Stimulated activated CD4-positive, alpha-beta T cell treated with anti-CD3 and anti-CD28 coated beads, Interleukin-4, amount 100 ng/mL, for 24 hours (primary cell): ENCODE data around the gene EIF4B.
"Not testable (repeated sequence)": the region's sequence is repeated elsewhere in the genome, so short reads cannot be mapped to it uniquely, and the experiment has no call there.

Source experiments
- DNase-seq: peaks from one replicate; pipeline ENCODE4 v3.0.0-alpha.2; 2020

The EIF4B gene, protein sequence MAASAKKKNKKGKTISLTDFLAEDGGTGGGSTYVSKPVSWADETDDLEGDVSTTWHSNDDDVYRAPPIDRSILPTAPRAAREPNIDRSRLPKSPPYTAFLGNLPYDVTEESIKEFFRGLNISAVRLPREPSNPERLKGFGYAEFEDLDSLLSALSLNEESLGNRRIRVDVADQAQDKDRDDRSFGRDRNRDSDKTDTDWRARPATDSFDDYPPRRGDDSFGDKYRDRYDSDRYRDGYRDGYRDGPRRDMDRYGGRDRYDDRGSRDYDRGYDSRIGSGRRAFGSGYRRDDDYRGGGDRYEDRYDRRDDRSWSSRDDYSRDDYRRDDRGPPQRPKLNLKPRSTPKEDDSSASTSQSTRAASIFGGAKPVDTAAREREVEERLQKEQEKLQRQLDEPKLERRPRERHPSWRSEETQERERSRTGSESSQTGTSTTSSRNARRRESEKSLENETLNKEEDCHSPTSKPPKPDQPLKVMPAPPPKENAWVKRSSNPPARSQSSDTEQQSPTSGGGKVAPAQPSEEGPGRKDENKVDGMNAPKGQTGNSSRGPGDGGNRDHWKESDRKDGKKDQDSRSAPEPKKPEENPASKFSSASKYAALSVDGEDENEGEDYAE

DNA sequence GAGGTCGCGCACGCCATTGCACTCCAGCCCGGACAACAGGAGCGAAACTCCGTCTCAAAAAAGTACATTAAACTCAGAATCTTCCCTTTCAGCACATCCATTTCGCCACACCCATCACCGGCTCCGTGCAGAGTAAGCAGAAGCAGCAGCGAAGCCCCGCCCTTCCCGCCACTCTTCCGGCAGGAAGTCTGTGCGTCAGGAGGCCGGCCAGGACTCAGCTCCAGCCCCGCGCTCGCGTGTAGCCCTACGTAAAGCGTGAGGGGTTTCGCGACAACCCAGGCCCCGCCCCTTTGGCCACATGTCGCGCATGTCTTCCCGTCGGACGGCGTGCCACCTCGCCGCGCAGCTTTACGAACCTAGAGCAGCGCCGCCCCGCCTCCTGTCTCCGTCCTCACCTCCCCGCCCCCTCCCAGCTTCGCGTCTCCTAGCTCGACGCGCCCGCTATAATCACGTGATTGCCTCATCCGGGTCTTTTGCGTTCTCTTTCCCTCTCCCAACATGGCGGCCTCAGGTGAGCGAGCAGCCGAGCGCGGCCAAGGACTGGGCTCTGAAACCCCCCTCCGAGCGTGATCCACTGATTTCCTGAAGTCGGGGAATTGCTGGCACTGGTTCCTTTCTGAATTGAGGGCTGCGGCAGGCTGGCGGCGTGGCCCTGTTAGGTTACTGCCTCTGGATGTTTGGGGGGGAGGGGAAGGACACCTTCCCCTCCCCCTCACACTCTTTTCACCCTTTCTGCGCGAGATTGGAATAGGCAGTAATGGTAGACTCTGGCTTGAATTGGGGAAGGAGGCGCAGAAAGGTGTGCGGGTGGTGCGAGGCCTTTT is at the start of gene EIF4B:
Gene EIF4B, plus strand, starts transcription at position 471 of the 824 bp plus-strand sequence. Its CDS starts 28 bp downstream, at position 499.
- peak; percentile 100 for DNase-seq

DNA sequence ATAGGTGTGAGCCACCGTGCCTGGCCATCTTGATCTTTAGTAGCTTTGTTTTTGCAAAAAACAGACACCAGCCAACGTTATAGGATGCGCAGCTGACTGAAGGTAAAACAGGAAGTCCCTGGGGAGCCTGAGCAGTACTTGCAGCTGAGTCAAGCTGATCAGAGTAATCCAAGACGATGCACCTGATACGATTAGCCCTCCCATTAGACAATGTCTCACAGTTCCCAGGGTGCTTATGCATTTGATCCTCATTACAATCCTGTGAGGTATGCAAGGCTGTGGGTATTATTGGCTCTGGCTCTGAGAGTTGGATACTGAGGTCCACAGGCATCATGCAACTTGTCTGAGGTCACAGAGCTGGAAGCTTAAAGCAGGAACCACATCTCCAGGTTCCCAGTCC is 49.3 kb upstream of the EIF4B start:
- DNase-seq: no peak

DNA sequence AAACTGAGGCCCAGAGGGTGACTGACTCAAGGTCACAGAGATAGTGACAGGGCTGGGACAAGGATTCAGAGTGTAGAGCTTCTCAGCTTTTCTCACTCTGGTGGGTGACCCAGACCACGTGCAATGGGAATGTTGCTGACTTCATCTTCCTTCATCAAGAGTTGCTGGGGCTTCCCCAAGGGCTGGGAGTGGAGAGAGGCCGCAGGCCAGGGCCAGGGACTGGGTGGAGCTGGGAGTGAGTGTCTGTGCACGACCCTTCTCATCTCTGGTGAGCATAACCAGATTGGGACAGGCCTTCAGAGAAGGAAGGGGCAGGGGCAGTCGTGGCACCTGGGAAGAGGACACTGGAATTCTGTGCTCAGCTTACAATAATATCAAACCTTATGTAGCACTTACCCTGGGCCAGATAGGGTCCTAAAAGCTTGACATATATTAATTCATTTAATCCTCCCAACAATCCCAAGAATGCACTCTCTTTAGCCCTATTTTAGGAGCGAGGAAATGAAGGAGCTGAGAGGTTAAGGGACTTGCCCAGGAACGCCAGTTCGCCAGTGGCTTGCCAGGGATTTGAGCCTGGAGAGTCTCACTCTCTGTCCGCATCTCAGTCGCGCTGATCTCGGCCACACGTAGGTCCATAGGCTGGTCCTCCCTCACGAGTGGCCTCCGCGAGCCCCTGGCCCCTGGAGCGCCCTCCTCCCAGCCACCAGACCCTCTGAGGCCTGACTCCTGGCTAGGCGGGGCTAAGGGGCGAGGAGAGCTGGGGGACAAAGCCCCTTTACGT is 41.5 kb upstream of the EIF4B start:
- DNase-seq: no peak

DNA sequence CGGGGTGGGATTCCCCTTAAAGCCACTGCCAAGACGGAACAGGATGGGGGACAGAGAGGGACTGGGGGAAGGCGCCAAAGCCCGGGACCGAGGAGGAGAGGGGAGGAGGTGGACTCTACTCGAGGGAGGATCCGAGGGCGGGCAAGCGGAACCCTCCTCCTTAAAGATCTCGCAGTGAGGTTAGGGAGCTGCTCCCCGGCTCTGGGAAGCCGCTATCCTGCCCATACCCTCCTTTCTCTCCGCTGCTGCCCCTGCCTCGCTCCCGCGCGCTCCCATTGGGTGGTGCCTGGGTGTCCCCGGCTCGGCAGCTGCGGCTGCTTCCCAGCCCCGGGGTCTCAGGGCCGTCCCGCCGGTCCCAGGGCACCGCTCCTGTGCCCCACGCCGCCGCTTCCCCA is 40.9 kb upstream of the EIF4B start:
- DNase-seq: no peak

DNA sequence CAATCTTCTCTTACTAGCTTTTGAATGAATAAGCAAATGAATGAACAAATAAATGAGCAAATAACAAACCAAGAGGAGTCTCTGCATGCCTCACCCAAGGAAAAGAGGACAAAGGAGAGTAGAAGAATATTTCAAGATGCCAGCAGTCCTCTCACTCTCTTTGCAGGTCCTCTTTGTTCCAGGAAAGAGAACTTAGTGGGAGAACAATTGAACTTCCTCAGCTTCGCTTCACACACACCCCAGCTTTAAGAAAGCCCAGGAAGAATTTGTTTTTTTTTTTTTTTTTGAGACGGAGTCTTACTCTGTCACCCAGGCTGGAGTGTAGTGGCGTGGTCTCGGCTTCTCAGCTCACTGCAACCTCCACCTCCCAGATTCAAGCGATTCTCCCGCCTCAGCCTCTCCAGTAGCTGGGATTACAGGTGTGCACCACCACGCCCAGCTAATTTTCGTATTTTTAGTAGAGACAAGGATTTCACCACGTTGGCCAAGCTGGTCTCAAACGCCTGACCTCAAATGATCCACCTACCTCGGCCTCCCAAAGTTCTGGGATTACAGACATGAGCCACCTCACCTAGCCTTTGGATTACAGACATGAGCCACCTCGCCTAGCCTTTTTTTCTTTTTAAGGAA is 37.0 kb upstream of the EIF4B start:
- no peak for DNase-seq

DNA sequence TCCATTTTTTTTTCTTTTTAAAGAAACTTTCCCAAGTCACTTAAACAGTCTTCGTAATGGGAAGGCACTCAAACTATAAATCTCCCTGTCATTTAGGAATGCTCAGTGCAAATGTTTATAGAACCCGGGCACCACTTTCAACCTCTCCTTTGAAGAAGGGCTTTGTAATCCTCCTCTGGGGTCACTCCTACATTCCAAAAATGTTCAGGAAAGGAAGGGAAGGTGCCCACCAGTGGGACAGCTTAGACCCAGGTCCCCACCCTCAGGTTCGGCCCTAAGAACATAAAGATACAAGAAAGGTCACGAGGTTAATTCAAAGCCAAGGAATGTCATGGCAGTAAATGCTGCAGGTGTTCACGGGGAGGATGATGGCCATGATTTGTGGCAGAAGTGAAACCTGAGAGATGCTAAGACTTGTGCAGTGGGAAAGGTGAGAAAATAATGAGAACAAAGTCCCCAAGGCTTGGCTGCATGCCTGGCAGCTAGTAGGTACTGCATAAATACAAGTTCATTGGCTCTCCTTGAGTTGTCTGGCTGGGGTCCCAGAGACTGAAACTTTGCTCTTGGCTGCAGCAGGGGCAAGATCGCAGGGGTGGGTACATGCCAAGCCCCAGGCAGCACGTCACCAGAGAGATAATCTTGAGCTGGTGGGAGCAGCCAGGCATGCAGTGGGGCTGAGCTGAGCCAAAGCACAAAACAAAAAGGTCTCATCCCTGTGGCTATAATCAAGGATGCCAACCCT is 36.3 kb upstream of the EIF4B start:
- DNase-seq: no peak

DNA sequence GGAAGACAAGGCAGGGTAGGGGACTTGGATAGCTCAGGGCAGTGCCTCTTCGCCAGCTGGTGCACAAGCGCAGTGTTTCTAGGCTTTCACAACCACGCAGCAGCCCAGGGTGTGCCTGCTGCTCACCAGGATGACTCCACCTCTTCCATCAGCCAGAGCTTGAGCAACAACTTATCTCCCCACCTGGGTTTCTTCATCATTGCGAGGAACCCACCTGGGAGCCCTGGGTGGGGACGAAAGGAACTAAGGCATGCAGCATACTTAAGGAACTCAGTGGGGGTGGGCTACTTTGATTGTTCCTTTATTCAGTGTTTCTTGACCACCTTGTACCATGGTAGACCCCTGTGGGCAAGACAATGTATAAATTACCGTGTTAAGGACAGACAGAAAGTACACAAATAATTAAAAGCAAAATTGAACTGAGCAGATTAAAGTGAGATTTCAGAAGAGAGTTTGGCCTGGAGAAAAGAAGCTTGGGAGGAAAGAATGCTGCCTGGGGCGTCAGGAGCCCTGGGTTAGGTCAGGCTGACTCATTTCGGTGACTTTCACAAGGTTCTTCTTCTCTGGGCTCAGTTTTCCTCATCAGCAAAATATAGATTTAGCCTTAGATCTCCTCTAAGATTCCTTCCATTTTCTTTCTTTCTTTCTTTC is 34.5 kb upstream of the EIF4B start:
- DNase-seq: no peak

DNA sequence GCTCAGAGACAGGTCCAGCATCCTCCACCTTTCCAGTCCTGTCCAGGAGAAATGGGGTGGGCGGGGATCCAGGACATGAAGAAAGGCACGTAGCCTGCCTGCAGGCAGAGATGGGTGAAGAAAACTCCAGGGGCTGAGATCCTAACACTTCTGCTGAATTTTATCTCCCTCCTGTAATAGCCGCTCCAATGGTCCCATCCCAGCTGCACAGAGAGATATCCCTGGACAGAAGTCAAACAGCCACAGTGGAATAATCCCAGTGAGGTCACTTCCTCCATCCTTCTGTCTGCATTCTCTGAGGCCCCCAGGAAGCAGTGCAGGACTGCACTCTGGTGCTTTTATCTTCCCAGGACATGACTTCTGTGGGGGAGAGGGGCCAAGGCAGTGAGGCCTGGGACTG is 31.1 kb upstream of the EIF4B start:
- no peak for DNase-seq

DNA sequence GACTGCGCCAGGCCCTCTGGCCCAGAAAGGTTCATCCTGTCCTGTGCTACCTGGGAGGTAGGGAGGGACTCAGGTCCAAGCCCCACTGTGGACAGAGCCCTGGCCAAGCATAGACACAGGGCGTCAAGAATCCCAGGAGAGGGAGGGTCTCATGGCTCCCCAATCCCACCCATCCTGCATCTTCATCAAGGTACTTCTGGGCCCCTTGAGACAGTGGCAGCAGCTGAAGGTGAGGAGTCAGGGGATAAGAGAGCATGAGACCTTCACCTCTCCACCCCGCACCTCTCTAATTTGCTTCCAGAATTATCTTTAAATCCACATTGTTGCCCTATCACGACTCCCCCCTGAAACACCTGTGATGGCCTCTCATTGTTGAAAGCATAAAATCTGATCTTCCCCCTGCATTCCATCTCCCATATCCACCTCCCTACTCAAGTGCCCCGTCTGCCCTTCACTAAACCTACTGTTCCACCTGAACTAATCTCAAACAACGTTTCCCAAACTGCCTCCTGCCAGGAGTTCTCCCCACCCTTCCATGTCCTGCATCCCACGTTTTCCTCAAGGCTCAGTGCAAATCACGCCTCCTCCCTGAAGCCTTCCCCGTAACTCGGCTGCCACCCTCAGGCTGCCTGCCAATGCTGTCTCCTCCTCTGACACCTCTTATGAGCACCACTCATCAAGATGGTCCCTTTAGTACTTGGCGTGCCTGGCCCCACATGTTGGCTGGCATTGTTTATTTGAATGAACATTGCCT is 30.3 kb upstream of the EIF4B start:
- DNase-seq: no peak

DNA sequence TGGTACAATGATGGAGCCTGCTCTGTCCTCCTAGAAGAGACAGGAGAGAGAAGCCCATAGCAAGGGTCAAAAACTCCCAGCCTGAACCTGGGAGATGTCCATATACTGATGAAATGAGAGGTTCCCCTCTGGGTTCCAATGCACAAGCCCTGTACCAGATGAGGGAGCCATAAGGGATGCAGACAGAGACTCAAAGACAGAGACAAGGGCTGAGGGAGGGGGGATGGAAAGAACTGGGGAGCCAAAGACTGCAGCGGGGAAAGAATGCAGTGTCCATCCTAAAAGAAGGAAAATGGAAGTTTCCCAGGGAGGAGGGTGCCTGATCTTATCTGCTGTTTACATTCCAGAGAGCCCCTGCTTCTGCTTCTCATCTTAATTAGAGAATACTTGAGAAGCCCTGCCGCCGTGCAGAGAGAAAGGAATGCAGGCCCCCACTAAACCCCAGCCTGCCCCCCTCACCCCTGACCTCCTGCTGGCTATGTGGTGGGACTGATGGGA is 29.6 kb upstream of the EIF4B start:
- DNase-seq: no peak

DNA sequence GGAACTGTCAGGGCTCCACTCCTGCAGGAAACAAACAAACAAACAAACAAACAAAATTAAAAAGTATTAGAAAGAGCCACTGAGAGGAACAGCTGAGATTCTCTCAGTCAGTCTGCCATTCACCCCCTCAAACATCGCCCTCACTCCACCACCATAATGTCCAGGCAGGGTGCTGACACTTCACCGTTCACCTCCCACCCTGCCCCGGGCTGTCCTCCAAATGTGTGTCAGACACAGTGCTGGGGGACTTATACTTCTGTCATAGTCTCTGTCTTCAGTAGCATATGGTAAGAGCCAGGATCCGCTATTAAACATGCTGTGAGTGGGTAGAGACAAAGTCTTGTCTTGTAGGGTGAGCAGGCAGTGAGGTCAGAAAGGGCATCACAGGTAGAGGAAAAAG is 29.1 kb upstream of the EIF4B start:
- DNase-seq: no peak

DNA sequence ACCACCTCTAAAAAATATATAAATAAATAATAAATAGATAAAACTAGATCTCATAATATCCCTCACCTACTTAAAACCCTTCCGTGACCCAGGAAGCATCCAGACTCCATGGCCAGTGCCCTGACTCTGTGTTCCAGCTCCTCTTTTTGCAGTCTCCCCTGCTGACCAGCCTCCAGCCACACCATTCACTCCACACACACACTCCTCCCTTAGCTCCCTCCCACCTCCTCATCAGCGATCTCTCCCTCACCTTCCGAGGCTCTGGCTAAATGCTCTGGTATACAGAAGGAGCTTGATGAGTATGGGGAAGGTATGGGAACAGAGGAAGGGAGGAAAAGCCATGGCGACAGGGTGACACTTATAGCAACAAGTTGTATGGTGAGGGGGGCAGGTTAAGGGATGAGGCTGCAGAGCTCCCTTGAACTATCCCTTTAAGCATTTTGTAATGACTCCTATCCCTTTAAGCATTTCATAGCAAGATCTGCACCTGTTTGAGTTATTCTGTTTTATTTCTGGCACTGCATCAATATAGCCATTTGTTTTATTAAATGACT is 26.1 kb upstream of the EIF4B start:
- DNase-seq: no peak

DNA sequence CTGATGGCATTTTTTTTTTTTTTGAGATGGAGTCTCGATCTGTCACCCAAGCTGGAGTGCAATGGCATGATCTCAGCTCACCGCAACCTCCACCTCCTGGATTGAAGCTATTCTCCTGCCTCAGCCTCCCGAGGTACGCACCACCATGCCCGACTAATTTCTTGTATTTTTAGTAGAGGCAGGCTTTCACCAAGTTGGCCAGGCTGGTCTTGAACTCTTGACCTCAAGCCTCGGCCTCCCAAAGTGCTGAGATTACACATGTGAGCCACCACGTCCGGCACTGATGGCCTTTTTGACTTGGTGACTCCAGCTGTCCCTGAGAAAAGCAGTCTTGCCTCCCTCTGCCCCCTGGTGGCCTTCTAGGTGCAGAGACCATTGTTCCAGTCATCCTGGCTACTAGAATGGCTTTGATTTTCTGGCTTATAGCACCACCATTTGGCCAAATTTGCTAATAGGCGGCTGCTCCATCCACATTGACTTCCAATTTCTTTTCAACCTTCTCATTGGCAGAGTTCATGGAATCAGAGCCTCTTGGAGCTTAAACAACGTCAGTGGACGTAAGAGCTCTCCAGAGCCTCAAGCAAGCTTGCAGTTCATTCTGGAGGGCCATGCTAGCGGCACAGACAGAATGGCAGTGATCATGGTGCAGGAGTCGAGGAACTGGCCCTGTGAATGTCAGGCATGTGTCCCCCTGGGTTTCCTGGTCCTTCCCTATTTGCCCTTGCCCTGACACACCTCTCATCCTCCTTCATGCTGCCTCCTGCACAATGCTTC is 25.4 kb upstream of the EIF4B start:
- DNase-seq: peak; percentile 86

DNA sequence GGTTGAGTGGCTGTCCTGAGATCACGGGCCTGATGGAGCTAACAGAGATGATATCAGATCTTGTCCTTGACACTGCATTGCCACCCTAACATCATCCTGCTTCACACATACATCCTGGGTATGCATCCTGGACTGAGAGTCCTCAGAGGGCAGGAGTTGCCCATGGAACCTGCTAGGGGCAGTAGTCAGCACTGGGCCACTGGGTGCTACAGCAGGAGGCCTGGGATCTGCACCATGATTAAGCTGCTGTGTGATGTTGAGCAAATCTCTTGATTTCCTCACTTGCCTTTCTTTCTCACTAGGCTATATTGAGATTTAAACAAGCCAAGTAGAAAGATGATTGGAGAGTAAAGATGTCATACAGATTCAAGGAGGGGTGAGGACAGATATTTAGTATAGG is 22.1 kb upstream of the EIF4B start:
- DNase-seq: no peak

DNA sequence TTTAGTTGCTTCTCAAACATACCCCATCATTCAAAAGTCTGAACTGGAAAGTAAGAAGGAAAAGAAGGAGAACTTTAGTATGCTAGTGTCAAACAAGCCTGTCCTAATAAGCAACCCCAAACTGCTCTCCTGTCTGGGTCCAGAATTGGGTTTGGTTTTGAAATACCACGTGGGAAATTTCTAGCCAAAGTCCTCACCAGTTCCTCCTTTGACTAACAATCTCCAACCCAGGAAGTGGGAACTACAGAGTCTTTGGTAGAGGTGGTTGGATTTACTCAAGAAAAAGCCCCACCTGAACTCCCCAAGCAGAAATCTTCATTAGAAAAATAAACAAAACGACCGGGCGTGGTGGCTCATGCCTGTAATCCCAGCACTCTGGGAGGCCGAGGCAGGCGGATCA is 17.4 kb upstream of the EIF4B start:
- no peak for DNase-seq

DNA sequence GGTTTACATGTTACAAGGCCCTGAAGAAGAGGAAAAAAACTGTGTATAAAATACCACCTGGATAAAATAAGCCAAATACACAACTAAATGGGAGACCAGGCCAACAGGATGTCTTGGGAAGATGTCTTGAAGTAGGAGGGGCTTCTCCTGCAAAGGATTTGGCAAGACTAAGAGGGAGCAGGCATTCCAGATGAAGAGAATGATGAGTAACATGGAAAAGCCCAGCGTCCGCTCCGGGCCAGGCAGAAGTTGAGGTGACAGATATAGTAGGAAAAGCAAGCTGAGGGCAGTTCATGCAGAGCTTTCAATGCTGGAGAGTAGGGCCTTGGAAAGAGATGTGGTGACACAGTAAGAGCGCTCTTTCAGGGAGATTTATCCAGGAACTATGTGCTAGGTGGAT is 16.1 kb upstream of the EIF4B start:
- no peak for DNase-seq

DNA sequence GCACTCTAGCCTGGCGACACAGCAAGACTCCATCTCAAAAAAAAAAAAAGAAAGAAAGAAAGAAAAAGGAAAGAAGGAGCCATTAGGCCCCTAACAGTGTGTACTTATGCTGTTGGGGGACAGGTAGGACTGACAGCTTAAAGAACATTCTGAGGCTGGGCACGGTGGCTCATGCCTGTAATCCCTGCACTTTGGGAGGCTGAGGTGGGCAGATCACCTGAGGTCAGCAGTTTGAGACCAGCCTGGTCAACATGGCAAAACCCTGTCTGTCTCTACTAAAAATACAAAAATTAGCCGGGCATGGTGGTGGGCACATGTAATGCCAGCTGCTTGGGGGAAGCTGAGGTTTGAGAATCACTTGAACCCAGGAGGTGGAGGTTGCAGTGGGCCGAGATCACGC is 14.0 kb upstream of the EIF4B start:
- DNase-seq: not testable (repeated sequence)

DNA sequence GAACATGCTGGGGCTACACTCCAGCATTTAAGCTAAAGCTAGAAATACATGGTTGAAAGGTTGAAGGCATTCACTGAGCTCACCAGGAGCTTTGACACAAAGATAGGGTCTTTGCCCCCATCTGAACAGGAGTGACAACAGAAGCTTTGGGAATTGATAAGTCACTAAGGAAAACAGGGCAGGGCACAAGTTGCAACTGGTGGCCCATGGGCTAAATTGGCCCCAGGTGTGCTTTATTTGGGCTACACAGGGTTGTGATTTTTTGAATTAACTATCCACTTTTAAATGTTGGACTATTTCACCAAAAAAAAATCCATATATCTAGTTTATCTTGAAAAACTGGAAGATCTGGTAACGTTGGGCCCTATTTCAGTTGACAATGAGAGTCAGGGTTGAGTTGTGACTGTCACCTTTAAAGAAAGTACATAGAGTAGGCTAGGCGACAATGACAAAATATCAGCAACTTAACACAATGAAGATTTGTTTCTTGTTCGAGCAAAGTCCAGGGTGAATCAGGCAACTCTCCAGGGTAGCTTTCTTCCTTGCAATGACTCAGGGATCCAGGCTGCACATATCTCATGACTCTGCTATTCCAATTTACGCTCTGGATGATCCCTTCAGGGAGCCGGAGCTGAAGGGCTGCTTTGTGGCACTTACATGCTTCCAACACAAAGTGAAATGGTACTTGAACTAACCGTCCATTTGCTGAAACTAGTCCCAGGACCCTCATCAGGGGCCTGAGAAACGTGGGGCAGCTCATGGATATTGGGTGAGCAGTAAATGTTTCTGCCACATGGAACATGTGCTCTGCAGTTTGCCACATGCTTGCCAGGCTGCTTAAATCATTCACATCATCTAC is 13.3 kb upstream of the EIF4B start:
- no peak for DNase-seq
